Upper lobe of left lung (tissue), 6 donors: ENCODE results near the gene PDSS2. TPM values are rescaled to one million over a fixed set of nuclear protein-coding genes. Genes with fewer than 3 reads are reported as not detected.
"Not testable (repeated sequence)": the region's sequence is repeated elsewhere in the genome, so short reads cannot be mapped to it uniquely, and the experiment has no call there.

ENCODE experiments used
- ATAC-seq, 2 donors: fragments of 200-7000 bp; cut with Tn5 transposase; one replicate each; pipeline ENCODE4 v1.9.1; 2022; ENCODE audit warnings: mild to moderate bottlenecking in 2 of 2, moderate library complexity in 2 of 2; ENCODE audit not compliant: low FRiP score in 2 of 2
- DNase-seq, 2 donors: peaks; one replicate each; pipeline ENCODE4 v3.0.0-alpha.2; 2019 to 2020
- H3K27ac ChIP-seq, 4 donors: fragments of 200-600 bp; sonication (generic); one replicate each; pipeline ENCODE4 v1.5.1; 2016 to 2019
- H3K27me3 ChIP-seq, 4 donors: fragments of 200-600 bp; sonication (generic); one replicate each; pipeline ENCODE4 v1.5.1; 2017 to 2019
- H3K36me3 ChIP-seq, 4 donors: fragments of 200-600 bp; sonication (generic); one replicate each; pipeline ENCODE4 v1.5.1; 2016 to 2019
- H3K4me1 ChIP-seq, 4 donors: fragments of 200-600 bp; sonication (generic); one replicate each; pipeline ENCODE4 v1.5.1; 2018 to 2019
- H3K4me3 ChIP-seq, 4 donors: fragments of 200-600 bp; sonication (generic); one replicate each; pipeline ENCODE4 v1.5.1; 2017 to 2019; ENCODE audit warnings: mild to moderate bottlenecking in 2 of 4, moderate library complexity in 1 of 4
- H3K9me3 ChIP-seq, 4 donors: fragments of 200-600 bp; sonication (generic); one replicate each; pipeline ENCODE4 v1.5.1; 2018 to 2019
- EP300 ChIP-seq, 4 donors: sonication (generic); formaldehyde crosslinking; IDR thresholded peaks; one replicate each; pipeline ENCODE4 v1.5.1; 2017; ENCODE audit warnings: antibody characterized with exemption in 4 of 4, control low read depth in 2 of 4
- POLR2A ChIP-seq, 4 donors: fragments of 450-650 bp; IDR thresholded peaks; one replicate each; pipeline ENCODE4 v1.5.1; 2016 to 2017; ENCODE audit warnings: antibody characterized with exemption in 4 of 4, mild to moderate bottlenecking in 2 of 4
- POLR2AphosphoS5 ChIP-seq, 2 donors: sonication (generic); formaldehyde crosslinking; IDR thresholded peaks; one replicate each; pipeline ENCODE4 v1.5.1; 2017; ENCODE audit warnings: antibody characterized with exemption in 2 of 2
- WGBS, 2 donors: methylation state at CpG; one replicate each; pipeline ENCODE4 v1.1.5; 2017 to 2018; 5-methylcytosine and 5-hydroxymethylcytosine counted together
- total RNA-seq, 6 donors: library from RNA; depleted of rRNA in 4 of 6; stranded (reverse); fragments of >200 nt in 4 of 6; gene quantifications; one replicate each; pipeline versions ENCODE4 v1.1.0 to v1.2.1, GENCODE V29; 2016 to 2021
- TF ChIP-seq, protein P1 (sequence below), 6 experiments: fragments of 450-650 bp in 4 of 6; fragments of 200-600 bp in 2 of 6; sonication (generic) in 2 of 6; IDR thresholded peaks; one replicate each; pipeline ENCODE4 v1.5.1; 2016 to 2019; ENCODE audit warnings: antibody characterized with exemption in 6 of 6
- donor health status: DM: no; HTN: no; CAD: no; lungs with moderate emphysema.
- donor health status: DM: no; HTN: yes; CAD: no; lungs with severe emphysema.

The PDSS2 gene
- total RNA-seq, 6 donors from 2014 or later, result 5.1 to 20.9 (median 15.0) TPM

DNA sequence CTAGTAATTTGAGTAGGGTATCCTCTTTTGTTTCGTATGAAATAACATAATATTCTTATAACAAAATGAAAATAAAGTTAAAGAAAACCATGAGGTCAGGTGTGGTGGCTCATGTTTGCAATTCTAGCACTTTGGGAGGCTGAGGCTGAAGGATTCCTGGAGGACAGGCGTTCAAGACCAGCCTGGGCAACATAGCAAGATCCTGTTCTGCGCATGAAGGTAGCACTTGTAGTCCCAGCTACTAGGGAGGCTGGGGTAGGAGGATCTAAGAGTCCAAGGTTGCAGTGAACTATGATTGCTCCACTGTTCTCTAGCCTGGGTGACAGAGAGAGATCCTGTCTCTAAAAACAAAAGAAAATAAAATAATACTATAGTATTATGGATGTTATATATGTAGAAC, 145.6 kb downstream of the PDSS2 start:
- Histone ChIP-seq H3K9me3 (no peaks in the 10 kb centered on the region), H3K4me1 (peaks cover 0 to 8% (median 5%) of the 10 kb centered on the region in 4 donors), H3K4me3 (no peak overlapping the region), H3K36me3 (no peaks in the 10 kb centered on the region), H3K27me3 (no peaks in the 10 kb centered on the region), H3K27ac (no peak overlapping the region)
- ATAC-seq (no peak), DNase-seq (no peak)
- 95 to 96% methylated on average over 3 of the region's 3 CpGs for WGBS, 2 donors
- TF ChIP-seq EP300 (IDR thresholded peaks at IDR 0.05), result no peak
- no peak for TF ChIP-seq POLR2AphosphoS5 (IDR thresholded peaks at IDR 0.05)

DNA sequence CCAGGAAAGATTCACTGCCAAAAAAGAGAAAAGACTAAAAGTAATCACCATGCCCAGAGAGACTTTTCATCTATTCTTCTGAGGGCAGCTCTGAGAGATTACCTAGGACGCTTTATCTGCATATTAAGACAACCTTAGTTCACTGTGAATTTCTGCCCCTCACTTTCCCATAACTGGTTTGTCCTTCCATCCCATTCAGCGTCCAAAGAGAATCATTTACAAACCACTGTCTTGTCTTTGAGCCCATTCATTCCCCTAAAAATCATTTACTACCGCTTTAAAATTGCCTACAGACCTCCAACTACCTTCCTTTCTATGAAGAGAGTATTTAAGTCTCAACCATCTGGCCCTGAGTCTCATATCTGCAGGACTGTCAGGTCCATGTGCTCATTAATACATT, 149.0 kb downstream of the PDSS2 start:
- H3K4me3 ChIP-seq, result no peak overlapping the region
- TF ChIP-seq, protein P1, sequence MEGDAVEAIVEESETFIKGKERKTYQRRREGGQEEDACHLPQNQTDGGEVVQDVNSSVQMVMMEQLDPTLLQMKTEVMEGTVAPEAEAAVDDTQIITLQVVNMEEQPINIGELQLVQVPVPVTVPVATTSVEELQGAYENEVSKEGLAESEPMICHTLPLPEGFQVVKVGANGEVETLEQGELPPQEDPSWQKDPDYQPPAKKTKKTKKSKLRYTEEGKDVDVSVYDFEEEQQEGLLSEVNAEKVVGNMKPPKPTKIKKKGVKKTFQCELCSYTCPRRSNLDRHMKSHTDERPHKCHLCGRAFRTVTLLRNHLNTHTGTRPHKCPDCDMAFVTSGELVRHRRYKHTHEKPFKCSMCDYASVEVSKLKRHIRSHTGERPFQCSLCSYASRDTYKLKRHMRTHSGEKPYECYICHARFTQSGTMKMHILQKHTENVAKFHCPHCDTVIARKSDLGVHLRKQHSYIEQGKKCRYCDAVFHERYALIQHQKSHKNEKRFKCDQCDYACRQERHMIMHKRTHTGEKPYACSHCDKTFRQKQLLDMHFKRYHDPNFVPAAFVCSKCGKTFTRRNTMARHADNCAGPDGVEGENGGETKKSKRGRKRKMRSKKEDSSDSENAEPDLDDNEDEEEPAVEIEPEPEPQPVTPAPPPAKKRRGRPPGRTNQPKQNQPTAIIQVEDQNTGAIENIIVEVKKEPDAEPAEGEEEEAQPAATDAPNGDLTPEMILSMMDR (IDR thresholded peaks at IDR 0.05), result no peak
- TF ChIP-seq EP300 (IDR thresholded peaks at IDR 0.05), result no peak
- no peak for TF ChIP-seq POLR2AphosphoS5 (IDR thresholded peaks at IDR 0.05)
- no peak for TF ChIP-seq POLR2A (IDR thresholded peaks at IDR 0.05)
- no peaks in the 10 kb centered on the region for H3K36me3 ChIP-seq
- DNase-seq, result no peak
- peaks cover 0 to 5% (median 3%) of the 10 kb centered on the region in 4 donors for H3K4me1 ChIP-seq
- no peak overlapping the region for H3K27ac ChIP-seq
- H3K9me3 ChIP-seq, result no peaks in the 10 kb centered on the region
- H3K27me3 ChIP-seq, result no peaks in the 10 kb centered on the region
- WGBS, 2 donors, result 93 to 98% methylated on average over 3 of the region's 3 CpGs
- no peak for ATAC-seq

DNA sequence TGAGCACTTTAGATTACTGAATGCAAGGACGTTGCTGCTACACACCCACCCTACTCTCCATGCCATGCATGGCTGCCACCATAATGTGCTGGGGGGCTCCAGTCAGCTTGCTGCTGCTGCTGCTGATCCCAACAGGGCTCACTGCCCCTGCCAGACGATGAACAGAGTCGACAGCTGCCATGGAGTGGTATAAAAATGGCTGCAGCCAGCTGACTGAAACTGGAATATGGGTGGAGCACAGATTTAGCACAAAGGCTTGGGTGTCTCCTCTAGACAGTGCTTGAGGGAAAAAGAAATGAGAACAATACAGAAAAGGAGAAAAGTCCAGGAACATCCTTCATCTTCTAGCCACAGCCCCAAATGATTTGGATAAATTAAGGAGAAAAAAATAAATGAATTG, 150.7 kb downstream of the PDSS2 start:
- 82 to 83% methylated on average over 3 of the region's 3 CpGs for WGBS, 2 donors
- Histone ChIP-seq H3K27me3 (no peaks in the 10 kb centered on the region), H3K36me3 (no peaks in the 10 kb centered on the region), H3K27ac (no peak overlapping the region), H3K4me1 (no peaks in the 10 kb centered on the region), H3K4me3 (no peak overlapping the region), H3K9me3 (no peaks in the 10 kb centered on the region)
- ATAC-seq (no peak), DNase-seq (no peak)
- TF ChIP-seq POLR2AphosphoS5 (IDR thresholded peaks at IDR 0.05), result no peak
- no peak for TF ChIP-seq EP300 (IDR thresholded peaks at IDR 0.05)
- TF ChIP-seq, protein P1 (IDR thresholded peaks at IDR 0.05), result no peak
- TF ChIP-seq POLR2A (IDR thresholded peaks at IDR 0.05), result no peak

DNA sequence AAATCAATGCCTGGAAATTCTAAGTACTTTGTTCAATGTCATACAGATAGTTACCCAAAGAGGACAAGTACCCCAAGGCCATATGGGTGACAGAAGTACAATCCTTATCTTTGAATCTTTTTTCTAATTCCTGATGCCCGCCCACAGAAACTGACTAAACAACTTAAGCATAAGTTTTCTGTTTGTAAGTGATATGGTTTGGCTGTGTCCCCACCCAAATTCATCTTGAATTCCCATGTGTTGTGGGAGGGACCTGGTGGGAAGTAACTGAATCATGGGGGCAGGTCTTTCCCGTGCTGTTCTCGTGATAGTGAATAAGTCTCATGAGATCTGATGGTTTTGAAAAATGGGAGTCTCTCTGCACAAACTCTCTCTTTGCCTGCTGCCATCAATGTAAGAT, 153.4 kb downstream of the PDSS2 start:
- H3K9me3 ChIP-seq, H3K4me3 ChIP-seq, ATAC-seq, H3K27me3 ChIP-seq, H3K27ac ChIP-seq, DNase-seq, H3K4me1 ChIP-seq, H3K36me3 ChIP-seq: not testable (repeated sequence)
- 96 to 98% methylated on average over 3 of the region's 3 CpGs for WGBS, 2 donors

DNA sequence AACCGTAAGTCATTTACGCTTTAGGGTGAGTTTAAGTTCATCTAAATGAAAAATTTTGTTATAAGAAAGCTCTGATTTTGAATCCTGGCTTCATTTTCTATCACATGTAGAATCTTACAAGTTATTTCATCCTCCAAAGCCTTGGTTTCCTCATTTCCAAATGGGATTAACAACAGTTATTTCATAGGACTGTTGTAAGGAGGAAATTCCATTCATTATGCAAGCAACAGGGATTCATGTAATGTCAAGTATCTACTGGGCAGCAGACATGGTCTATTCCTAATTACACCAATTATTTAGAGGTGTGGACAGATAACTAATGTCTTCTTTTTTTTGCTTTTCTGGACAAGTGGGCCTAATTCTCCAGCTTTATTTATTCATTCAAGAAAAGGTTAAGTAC, 154.0 kb downstream of the PDSS2 start:
- no peak overlapping the region for H3K27ac ChIP-seq
- H3K4me3 ChIP-seq, result no peak overlapping the region
- H3K27me3 ChIP-seq, result no peaks in the 10 kb centered on the region
- H3K9me3 ChIP-seq, result no peaks in the 10 kb centered on the region
- WGBS, 2 donors, result 99 to 100% methylated on average over 2 of the region's 2 CpGs
- DNase-seq (no peak), ATAC-seq (no peak)
- TF ChIP-seq POLR2AphosphoS5 (IDR thresholded peaks at IDR 0.05) (no peak), EP300 (IDR thresholded peaks at IDR 0.05) (no peak), POLR2A (IDR thresholded peaks at IDR 0.05) (no peak)
- TF ChIP-seq, protein P1 (IDR thresholded peaks at IDR 0.05), result no peak
- no peaks in the 10 kb centered on the region for H3K36me3 ChIP-seq
- no peaks in the 10 kb centered on the region for H3K4me1 ChIP-seq

DNA sequence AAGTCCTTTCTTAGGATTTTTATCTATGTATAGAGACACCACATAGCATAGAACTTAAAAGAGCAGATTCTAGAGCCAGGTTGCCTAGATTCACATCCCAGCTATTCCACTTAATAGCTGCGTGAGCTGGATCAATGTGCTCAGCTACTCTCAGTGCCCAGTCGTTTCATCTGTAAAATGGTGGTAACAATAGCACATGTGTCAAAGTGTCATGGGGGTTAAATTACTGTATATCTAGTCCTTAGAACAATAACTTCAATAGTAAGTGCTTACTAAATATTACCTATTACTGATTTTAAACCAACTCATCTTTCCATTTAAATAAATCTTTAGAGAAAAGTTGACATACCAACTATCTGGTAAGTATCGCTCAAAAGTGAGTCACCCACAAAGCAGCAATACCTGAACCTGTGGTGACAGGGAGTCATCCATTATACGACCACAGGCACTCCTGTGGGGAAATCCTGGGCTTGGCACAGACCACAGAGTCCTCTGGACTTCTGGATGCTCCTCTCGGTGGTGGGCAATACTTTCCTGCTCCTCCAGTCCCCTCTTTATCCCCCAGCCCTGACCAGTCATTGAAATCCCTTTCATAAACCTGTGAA, 154.8 kb downstream of the PDSS2 start:
- no peak for ATAC-seq
- Histone ChIP-seq H3K4me1 (no peaks in the 10 kb centered on the region), H3K4me3 (no peak overlapping the region), H3K36me3 (no peaks in the 10 kb centered on the region), H3K27me3 (no peaks in the 10 kb centered on the region), H3K9me3 (no peaks in the 10 kb centered on the region), H3K27ac (no peak overlapping the region)
- WGBS, 2 donors, result 91 to 95% methylated on average over 5 of the region's 5 CpGs
- TF ChIP-seq EP300 (IDR thresholded peaks at IDR 0.05) (no peak), POLR2AphosphoS5 (IDR thresholded peaks at IDR 0.05) (no peak), POLR2A (IDR thresholded peaks at IDR 0.05) (no peak)
- TF ChIP-seq, protein P1 (IDR thresholded peaks at IDR 0.05), result no peak
- DNase-seq, result no peak
